IPS-18a (cell line): ENCODE data around the gene BSPH1.

Experiments used
- H3K27ac ChIP-seq: one replicate; pipeline ENCODE4 v1.5.1; 2013; ENCODE audit warnings: low read length
- H3K27me3 ChIP-seq: one replicate; pipeline ENCODE4 v1.6.1; 2013; ENCODE audit warnings: mild to moderate bottlenecking, low read length; ENCODE audit not compliant: control insufficient read depth, insufficient read depth
- H3K36me3 ChIP-seq: one replicate; pipeline ENCODE4 v1.6.1; 2013; ENCODE audit warnings: low read depth, low read length; ENCODE audit not compliant: control insufficient read depth
- H3K4me1 ChIP-seq: one replicate; pipeline ENCODE4 v1.6.1; 2013; ENCODE audit warnings: low read depth, low read length; ENCODE audit not compliant: control insufficient read depth
- H3K4me3 ChIP-seq: one replicate; pipeline ENCODE4 v1.5.1; 2013; ENCODE audit warnings: low read length
- H3K9ac ChIP-seq: one replicate; pipeline ENCODE4 v1.6.1; 2013; ENCODE audit warnings: mild to moderate bottlenecking, low read length, moderate library complexity
- H3K9me3 ChIP-seq: one replicate; pipeline ENCODE4 v1.6.1; 2013; ENCODE audit warnings: low read depth, low read length; ENCODE audit not compliant: control insufficient read depth

BSPH1 gene, protein sequence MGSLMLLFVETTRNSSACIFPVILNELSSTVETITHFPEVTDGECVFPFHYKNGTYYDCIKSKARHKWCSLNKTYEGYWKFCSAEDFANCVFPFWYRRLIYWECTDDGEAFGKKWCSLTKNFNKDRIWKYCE

DNA sequence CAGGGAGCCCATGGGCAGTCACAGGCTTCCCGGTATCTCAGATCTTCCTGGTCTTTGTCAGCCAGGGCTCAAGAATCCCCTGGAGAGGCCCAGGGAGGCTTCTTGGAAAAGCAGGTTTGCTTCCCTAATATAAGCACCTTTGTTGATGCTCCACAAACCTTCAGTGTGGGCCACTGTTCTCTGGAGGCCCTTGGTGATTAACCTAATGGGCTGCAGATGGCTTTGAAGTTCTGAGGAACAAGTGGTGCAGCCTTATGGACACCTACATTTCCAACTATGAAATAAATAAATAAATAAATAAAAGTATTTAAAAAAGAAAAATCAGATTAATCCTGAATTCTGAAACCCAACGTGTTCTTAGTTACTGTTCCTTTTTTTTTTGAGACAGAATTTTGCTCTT lies at the start of gene BSPH1:
BSPH1 (minus strand) TSS at position 101 of the 400 bp plus-strand sequence; CDS start at position 12, 89 bp downstream.
- H3K9ac ChIP-seq, result no peak within 1 kb of the TSS
- no peaks in the 10 kb centered on the region for H3K36me3 ChIP-seq
- H3K27ac ChIP-seq, result no peak within 1 kb of the TSS
- H3K4me1 ChIP-seq, result no peaks in the 10 kb centered on the region
- peaks cover 3% of the 10 kb centered on the region for H3K9me3 ChIP-seq
- no peak within 1 kb of the TSS for H3K4me3 ChIP-seq
- no peaks in the 10 kb centered on the region for H3K27me3 ChIP-seq

DNA sequence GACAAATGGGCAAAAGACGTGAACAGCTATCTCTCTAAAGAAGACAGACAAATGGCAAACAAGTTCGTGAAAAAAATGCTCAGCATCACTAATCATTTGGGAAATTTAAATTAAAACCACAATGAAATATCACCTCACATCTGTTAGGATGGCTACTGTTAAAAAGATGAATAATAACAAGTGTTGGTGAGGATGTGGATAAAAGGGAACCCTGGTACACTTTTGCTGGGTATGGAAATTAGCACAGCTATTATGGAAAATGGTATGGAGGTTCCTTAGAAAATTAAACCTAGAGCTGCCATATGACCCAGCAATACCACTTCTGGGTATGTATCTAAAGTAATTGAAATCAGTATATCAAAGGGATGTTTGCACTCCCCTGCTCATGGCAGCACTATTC lies 44.8 kb upstream of the BSPH1 start:
- Histone ChIP-seq H3K4me3 (no peak overlapping the region), H3K9ac (no peak overlapping the region), H3K9me3 (peaks cover 6% of the 10 kb centered on the region), H3K27me3 (no peaks in the 10 kb centered on the region), H3K4me1 (no peaks in the 10 kb centered on the region), H3K36me3 (no peaks in the 10 kb centered on the region), H3K27ac (no peak overlapping the region)

DNA sequence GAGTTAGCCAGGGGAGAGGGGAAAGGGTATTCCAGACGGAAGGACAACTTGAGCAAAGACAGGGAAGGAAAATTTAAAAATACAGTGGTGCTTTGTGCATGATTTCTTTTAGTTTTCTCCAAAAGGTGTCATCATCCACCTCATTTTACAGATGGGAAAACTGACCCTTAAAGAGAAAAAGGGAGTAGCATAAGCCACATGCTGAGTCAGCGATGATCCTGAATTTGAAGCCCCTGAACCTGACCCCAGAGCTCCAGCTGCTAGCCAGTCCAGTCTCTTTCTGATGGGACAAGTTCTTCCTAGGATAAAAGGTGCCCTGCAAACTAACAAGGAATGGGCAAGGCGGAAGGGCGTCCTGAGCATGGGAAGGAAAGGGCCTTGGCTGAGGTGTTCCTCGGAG lies 41.6 kb upstream of the BSPH1 start:
- Histone ChIP-seq H3K9me3 (peaks cover 6% of the 10 kb centered on the region), H3K4me1 (no peaks in the 10 kb centered on the region), H3K27me3 (no peaks in the 10 kb centered on the region), H3K4me3 (no peak overlapping the region), H3K27ac (no peak overlapping the region), H3K9ac (no peak overlapping the region), H3K36me3 (no peaks in the 10 kb centered on the region)

DNA sequence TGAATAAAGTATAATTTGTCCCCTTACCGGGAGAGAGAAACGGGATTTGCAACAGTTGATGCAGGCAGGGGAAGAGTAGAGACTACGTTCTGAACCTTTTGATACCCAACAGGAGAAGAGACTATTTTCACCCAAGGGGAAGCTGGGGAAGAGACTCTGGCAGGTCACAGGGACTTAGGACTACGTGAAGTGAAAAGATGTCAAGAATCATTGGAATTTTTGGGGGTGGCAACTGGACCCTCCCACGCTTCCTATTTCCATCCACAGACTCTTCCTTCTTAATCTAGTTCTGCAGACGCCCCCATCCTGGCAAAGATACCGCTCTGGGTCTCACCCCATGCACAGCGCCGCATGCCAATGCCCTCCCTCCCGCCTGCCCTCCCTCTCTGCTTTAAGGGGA lies 38.1 kb upstream of the BSPH1 start:
- Histone ChIP-seq H3K4me3 (no peak overlapping the region), H3K4me1 (no peaks in the 10 kb centered on the region), H3K36me3 (no peaks in the 10 kb centered on the region), H3K9ac (no peak overlapping the region), H3K9me3 (no peaks in the 10 kb centered on the region), H3K27ac (no peak overlapping the region), H3K27me3 (no peaks in the 10 kb centered on the region)

DNA sequence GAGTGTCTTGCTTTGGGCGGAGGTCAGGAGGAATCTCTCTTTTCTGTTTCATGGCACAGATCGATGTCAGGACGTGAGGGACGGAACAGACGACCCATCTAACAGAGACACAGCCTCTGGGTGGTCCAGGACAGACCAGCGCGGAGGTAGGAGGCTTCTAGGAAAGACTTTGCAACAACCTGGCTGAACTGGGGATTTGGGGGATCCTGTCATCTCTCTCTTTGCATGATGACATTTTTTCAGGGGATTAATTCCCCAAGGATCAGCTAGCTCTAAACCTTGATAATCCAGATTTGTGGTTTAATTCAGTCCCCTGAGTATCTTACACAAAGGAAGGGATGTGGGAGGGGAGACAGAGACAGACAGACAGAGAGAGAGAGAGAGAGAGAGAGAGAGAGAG lies 37.5 kb upstream of the BSPH1 start:
- H3K9me3 ChIP-seq, result no peaks in the 10 kb centered on the region
- no peak overlapping the region for H3K27ac ChIP-seq
- H3K4me3 ChIP-seq, result no peak overlapping the region
- no peaks in the 10 kb centered on the region for H3K36me3 ChIP-seq
- H3K4me1 ChIP-seq, result no peaks in the 10 kb centered on the region
- H3K9ac ChIP-seq, result no peak overlapping the region
- no peaks in the 10 kb centered on the region for H3K27me3 ChIP-seq

DNA sequence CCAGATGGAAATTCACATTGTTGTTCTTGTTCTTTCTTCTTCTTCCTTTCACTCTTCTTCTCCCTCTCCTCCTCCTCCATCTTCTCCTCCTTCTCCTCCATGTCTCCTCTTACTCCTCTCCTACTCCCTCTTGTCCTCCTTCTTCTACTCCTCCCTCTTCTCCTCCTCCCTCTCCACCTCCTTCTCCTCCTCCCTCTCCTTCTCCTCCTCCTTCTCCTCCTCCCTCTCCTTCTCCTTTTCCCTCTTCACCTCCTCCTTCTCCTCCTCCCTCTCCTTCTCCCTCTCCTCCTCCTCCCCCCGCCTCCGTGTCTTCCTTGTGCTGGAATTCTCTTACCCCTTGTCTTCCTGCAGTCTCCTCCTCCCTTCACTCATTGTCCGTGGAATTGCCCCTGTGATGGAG lies 33.5 kb upstream of the BSPH1 start:
- H3K36me3 ChIP-seq, result no peaks in the 10 kb centered on the region
- no peak overlapping the region for H3K27ac ChIP-seq

DNA sequence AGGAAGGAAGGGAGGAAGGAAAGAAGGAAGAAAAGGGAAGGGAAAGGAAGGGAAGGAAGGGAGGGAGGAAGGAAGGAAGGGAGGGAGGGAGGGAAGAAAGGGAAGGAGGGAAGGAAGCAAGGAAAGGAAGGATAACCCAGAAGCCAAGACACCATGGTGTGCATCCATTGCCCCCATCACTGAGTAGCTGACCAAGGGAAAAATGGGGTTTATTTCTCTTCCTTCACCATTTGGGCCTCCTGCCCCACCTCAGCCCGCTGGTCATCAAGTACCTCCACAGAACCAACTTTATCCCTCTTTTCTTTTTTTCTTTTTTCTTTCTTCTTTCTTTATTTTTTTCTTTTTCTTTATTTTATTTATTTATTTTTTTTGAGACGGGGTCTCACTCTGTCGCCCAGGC lies 31.5 kb upstream of the BSPH1 start:
- H3K9me3 ChIP-seq, result no peaks in the 10 kb centered on the region
- no peak overlapping the region for H3K9ac ChIP-seq
- H3K4me1 ChIP-seq, result no peaks in the 10 kb centered on the region
- H3K27ac ChIP-seq, result no peak overlapping the region
- no peak overlapping the region for H3K4me3 ChIP-seq
- H3K27me3 ChIP-seq, result no peaks in the 10 kb centered on the region
- no peaks in the 10 kb centered on the region for H3K36me3 ChIP-seq

More for the DNA sequence above, 33.5 kb upstream of the BSPH1 start:
- Histone ChIP-seq H3K4me1 (no peaks in the 10 kb centered on the region), H3K9me3 (no peaks in the 10 kb centered on the region), H3K27me3 (no peaks in the 10 kb centered on the region), H3K9ac (no peak overlapping the region), H3K4me3 (no peak overlapping the region)

DNA sequence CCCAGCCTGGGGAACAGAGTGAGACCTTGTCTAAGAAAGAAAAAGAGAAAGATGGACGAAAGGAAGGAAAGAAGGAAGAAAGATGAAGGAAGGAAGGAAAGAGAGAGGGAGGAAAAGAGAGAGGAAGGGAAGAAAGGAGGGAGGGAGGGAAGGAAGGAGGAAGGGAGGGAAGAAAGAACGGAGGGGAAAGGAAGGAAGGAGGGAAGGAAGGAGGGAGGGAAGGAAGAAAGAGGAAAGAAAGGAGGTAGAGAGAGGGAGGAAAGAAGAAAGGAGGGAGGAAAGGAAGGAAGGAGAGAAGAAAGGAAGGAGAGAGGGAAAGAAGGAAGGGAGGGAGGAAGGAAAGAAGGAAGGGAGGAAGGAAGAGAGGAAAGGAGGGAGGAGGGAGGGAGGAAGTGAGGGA lies 31.0 kb upstream of the BSPH1 start:
- H3K9ac ChIP-seq, result no peak overlapping the region
- H3K4me1 ChIP-seq, result no peaks in the 10 kb centered on the region
- H3K9me3 ChIP-seq, result no peaks in the 10 kb centered on the region
- no peak overlapping the region for H3K27ac ChIP-seq
- H3K36me3 ChIP-seq, result no peaks in the 10 kb centered on the region
- H3K27me3 ChIP-seq, result no peaks in the 10 kb centered on the region
- no peak overlapping the region for H3K4me3 ChIP-seq

DNA sequence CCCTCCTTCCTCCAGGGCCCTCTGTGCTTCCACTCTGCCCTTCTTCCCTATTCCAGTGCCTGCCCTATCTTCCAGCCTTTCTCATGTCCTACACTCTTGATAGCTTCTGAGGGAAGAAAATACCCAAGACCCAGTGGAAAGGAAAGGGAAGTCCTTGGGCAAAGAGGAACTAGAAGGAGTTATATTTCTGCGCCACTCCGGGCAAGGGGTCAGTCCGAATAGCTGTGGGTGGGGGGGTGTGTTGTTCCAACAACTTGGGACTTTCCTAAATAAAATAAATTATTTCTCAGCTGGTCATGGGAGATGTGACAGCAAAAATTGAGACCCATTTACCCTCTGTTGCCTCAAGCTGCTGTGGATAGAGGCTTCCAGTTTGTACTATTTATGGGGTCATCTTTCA lies 28.7 kb upstream of the BSPH1 start:
- no peaks in the 10 kb centered on the region for H3K27me3 ChIP-seq

DNA sequence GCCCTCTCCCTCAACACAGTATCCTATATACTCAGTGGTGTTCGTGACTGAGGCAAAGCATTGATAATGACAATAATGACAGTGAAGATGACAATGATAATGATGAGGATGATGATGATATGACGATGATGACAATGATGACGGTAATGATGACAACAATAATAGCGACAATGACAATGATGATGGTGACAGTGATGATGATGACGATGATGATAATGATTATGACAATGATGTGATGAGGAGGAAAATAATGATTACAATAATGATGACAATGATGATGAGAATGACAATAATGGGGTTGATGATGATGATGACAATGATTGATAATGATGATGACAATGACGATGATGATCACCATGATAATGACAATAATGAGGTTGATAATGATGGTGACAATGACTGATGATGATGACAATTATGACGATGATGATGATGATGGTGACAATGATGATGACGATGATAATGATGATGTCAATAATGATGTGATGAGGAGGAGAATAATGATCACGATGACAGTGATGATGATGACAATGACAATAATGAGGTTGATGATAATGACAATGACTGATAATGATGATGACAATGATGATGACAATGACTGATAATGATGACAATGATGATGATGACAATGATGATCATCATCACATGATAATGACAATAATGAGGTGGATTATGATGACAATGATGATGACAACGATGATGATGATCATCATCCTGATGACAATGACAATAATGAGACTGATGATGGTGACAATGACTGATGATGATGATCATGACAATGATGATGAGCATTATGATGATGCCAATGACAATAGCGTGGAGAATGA lies 19.2 kb upstream of the BSPH1 start:
- H3K4me3 ChIP-seq, result no peak overlapping the region
- no peak overlapping the region for H3K27ac ChIP-seq
- no peaks in the 10 kb centered on the region for H3K4me1 ChIP-seq
- no peaks in the 10 kb centered on the region for H3K36me3 ChIP-seq
- peaks cover 11% of the 10 kb centered on the region for H3K9me3 ChIP-seq
- no peak overlapping the region for H3K9ac ChIP-seq
- no peaks in the 10 kb centered on the region for H3K27me3 ChIP-seq

More for the DNA sequence above, 28.7 kb upstream of the BSPH1 start:
- H3K9ac ChIP-seq, result no peak overlapping the region
- H3K27ac ChIP-seq, result no peak overlapping the region
- H3K9me3 ChIP-seq, result no peaks in the 10 kb centered on the region
- H3K36me3 ChIP-seq, result no peaks in the 10 kb centered on the region
- no peaks in the 10 kb centered on the region for H3K4me1 ChIP-seq
- no peak overlapping the region for H3K4me3 ChIP-seq

DNA sequence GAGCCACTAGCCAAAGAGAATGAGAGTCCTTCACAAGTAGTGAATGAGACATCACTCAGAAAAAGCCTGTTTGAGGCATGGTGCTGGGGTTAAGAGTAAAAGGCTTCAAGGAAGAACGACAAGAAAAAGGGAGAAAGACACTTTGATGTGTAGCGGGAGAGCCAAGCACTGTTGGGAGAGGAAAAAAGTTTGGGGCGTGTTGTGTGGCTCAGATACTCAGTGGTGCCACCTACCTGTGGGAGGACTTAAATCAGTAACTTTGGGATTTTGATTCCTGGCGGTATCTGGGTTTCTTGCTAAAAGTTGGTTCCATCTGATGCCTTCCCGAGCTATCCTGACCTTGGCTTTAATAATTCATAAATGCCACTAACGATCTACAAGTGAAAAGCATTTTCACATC lies 14.8 kb upstream of the BSPH1 start:
- no peaks in the 10 kb centered on the region for H3K4me1 ChIP-seq
- no peaks in the 10 kb centered on the region for H3K27me3 ChIP-seq
- H3K9me3 ChIP-seq, result peaks cover 8% of the 10 kb centered on the region
- H3K27ac ChIP-seq, result no peak overlapping the region
- H3K36me3 ChIP-seq, result no peaks in the 10 kb centered on the region
- no peak overlapping the region for H3K9ac ChIP-seq
- H3K4me3 ChIP-seq, result no peak overlapping the region

DNA sequence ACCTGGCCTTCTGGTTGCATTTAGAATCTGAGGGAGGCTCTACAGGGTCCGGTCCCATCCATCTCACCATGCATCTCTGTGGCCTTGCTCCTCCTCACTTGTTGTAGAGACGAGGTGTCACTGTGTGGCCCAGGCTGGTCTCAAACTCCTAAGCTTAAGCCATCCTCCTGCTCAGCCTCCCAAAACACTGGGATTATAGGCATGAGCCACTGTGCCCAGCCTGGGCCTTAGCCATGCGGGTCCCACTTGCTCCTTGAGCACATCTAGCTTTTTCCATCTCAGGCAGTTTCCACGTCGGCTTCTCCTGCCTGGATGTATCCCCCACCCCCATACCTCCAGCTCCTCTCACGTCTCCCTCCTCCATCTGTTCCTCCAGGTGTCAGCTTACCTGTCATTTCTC lies 12.3 kb upstream of the BSPH1 start:
- peaks cover 3% of the 10 kb centered on the region for H3K9me3 ChIP-seq
- H3K4me1 ChIP-seq, result no peaks in the 10 kb centered on the region
- no peaks in the 10 kb centered on the region for H3K27me3 ChIP-seq
- no peak overlapping the region for H3K27ac ChIP-seq
- H3K9ac ChIP-seq, result no peak overlapping the region
- H3K4me3 ChIP-seq, result no peak overlapping the region
- H3K36me3 ChIP-seq, result no peaks in the 10 kb centered on the region
